ENCODE measurements around the gene PDZD2.

PDZD2 gene

GRCh38 chr5:32089146-32090000 is 450.4 kb downstream of the PDZD2 start:
- DNase-seq: no peak

- DNase-seq: no peak
These were observed 451.3 kb downstream of the PDZD2 start for GRCh38 chr5:32090026-32090754.

- DNase-seq: no peak
These were observed 451.8 kb downstream of the PDZD2 start for GRCh38 chr5:32090755-32091128.

- DNase-seq: peak; percentile 87
These were observed 454.2 kb downstream of the PDZD2 start for GRCh38 chr5:32092938-32093812.

- no peak for DNase-seq
These were observed 455.8 kb downstream of the PDZD2 start for GRCh38 chr5:32094691-32095090.

- no peak for DNase-seq
These were observed 456.3 kb downstream of the PDZD2 start for GRCh38 chr5:32095261-32095671.

- DNase-seq: no peak
These were observed 458.1 kb downstream of the PDZD2 start for GRCh38 chr5:32096891-32097595.

GRCh38 chr5:32098291-32098690 is 459.4 kb downstream of the PDZD2 start:
- no peak for DNase-seq

- no peak for DNase-seq
These were observed 460.0 kb downstream of the PDZD2 start for GRCh38 chr5:32098890-32099310.

GRCh38 chr5:32099486-32100035 is 460.6 kb downstream of the PDZD2 start:
- no peak for DNase-seq

GRCh38 chr5:32100230-32100629 is 461.3 kb downstream of the PDZD2 start:
- DNase-seq: no peak

GRCh38 chr5:32100691-32101302 is 461.9 kb downstream of the PDZD2 start:
- DNase-seq: no peak

- DNase-seq: no peak
These were observed 463.5 kb downstream of the PDZD2 start for GRCh38 chr5:32102254-32102986.

- no peak for DNase-seq
These were observed 464.6 kb downstream of the PDZD2 start for GRCh38 chr5:32103521-32103920.

- no peak for DNase-seq
These were observed 468.4 kb downstream of the PDZD2 start for GRCh38 chr5:32107291-32107690.

GRCh38 chr5:32108167-32108566 is 469.2 kb downstream of the PDZD2 start:
- no peak for DNase-seq

GRCh38 chr5:32109236-32109635 is 470.3 kb downstream of the PDZD2 start:
- no peak for DNase-seq

- no peak for DNase-seq
These were observed 471.3 kb downstream of the PDZD2 start for GRCh38 chr5:32110111-32110696.

- DNase-seq: no peak
These were observed 477.1 kb downstream of the PDZD2 start for GRCh38 chr5:32115985-32116384.

GRCh38 chr5:32116574-32117313 is 477.8 kb downstream of the PDZD2 start:
- no peak for DNase-seq
